Measurements from ENCODE around the gene CERCAM. TPM values are rescaled to one million over a fixed set of nuclear protein-coding genes. Genes with fewer than 3 reads are reported as not detected.

CERCAM gene, protein sequence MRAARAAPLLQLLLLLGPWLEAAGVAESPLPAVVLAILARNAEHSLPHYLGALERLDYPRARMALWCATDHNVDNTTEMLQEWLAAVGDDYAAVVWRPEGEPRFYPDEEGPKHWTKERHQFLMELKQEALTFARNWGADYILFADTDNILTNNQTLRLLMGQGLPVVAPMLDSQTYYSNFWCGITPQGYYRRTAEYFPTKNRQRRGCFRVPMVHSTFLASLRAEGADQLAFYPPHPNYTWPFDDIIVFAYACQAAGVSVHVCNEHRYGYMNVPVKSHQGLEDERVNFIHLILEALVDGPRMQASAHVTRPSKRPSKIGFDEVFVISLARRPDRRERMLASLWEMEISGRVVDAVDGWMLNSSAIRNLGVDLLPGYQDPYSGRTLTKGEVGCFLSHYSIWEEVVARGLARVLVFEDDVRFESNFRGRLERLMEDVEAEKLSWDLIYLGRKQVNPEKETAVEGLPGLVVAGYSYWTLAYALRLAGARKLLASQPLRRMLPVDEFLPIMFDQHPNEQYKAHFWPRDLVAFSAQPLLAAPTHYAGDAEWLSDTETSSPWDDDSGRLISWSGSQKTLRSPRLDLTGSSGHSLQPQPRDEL
- total RNA-seq (2014; rRNA removed; shearing (Covaris generic)): 12.6 and 15.5 TPM in 2 replicates

DNA sequence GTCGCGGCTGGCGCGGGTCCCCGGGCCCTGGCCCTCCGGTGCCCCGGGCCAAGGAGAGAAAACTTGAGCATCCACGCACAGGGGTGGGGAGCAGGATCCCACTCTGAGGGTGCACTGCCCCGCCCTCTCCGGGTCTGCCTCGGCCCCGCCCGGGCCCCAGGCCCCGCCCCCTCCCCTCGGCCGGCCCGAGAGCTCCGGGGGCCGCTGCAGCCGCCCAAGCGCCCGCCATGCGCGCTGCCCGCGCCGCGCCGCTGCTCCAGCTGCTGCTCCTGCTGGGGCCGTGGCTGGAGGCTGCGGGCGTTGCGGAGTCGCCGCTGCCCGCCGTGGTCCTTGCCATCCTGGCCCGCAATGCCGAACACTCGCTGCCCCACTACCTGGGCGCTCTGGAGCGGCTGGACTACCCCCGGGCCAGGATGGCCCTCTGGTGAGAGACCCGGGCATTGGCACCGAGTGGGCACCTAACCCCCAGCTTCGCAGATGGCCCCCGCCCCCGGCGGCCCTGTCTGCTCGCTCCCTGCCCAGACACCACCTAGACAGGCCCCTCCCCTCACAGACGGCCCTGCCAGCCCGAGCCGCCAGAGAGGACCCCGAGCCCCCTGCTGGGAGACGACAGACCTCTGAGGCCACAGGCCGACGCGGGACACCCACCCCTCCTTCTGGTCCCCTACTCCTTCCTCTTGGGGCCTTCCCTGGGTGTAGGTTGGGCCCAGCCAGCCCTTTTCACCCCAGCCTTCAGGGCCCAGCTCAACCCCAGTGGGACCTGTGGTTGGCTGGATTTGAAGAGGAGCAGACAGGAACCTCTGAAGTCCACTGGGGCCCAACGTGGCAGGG is at the start of gene CERCAM:
TSS of gene CERCAM (plus strand) at position 207 of the 831 bp plus-strand sequence. CDS start at position 228, 21 bp downstream.
- Histone ChIP-seq H3K36me3 (replicated peaks; ENCODE audit: control insufficient read depth, insufficient read depth, low read length) (no peaks in the 10 kb centered on the region), H3K27me3 (ENCODE audit: control insufficient read depth, insufficient read depth, low read length) (peaks cover 33% of the 10 kb centered on the region), H3K4me3 (ENCODE audit: insufficient read depth, low read depth, low read length) (peak within 1 kb of the TSS; percentile 78)
- peak; percentile 96 for DNase-seq

DNA sequence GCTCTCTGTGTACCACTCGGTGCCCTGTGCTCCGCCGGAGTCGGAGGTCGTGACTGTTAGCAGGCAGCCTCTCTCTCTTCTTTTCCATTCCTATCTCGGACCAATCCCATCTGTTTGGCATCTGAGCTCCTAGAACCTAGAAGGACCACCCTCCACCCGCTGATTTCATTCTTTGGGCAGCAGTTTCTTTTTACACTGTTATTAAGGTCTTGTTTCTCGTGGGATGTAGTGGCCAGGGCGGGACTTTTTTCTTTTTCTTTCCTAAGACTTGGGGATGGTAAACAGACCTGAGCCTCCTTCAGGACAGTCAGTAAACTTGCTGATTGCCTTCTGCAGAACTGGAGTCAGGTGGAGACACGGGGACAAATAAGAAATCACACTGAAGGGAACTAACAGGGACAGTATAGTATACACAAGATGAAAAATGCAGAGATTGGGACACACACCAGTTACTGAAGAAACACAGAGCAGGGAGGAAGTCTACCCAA is 49.0 kb upstream of the CERCAM start:
- H3K27me3 ChIP-seq (ENCODE audit: control insufficient read depth, insufficient read depth, low read length): peaks cover 4% of the 10 kb centered on the region
- DNase-seq: no peak
- H3K36me3 ChIP-seq (replicated peaks; ENCODE audit: control insufficient read depth, insufficient read depth, low read length): no peaks in the 10 kb centered on the region
- H3K4me3 ChIP-seq (ENCODE audit: insufficient read depth, low read depth, low read length): peak overlapping the region; percentile 61

DNA sequence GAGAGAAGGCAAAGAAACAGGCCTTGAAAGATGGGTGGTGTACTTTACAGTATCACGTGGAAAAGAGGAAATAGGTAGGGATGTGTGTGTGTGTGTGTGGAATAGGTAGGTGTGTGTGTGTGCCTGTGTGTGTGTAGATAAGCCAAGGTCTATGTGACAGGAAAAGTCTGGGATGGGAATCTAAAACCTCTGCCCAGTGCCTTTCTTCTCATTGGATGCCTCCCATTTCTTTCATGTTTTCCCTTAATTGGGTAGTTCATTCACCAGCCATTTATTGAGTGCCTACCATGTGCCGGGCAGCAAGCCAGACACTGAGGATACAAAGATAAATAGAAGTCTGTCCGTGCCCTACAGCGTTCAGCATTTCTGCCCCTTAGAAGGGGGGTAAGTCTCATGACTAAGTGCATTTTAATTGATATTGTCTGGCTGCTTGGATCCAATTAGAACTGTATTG is 48.4 kb upstream of the CERCAM start:
- DNase-seq: no peak
- H3K36me3 ChIP-seq (replicated peaks; ENCODE audit: control insufficient read depth, insufficient read depth, low read length): no peaks in the 10 kb centered on the region
- peak overlapping the region; percentile 61 for H3K4me3 ChIP-seq (ENCODE audit: insufficient read depth, low read depth, low read length)
- no peaks in the 10 kb centered on the region; the same call in 1 of the 2 replicates for H3K27me3 ChIP-seq (ENCODE audit: control insufficient read depth, insufficient read depth, low read length)

DNA sequence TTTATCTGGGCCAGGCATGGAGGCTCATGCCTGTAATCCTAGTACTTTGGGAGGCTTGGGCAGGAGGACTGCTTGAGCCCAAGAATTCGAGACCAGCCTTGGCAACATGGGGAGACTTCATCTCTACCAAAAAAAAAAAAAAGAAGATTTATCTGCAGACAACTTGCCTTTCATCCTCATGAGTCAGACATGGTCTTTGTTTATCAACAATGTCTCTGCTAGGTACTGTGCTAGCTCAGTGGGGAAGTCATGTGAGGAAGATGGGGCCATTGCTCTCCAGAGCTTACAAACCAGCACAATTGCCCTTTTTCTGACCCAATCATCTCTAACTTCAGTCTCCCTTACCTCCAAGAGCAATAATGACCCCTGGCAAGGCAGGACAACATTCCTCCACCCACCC is 47.9 kb upstream of the CERCAM start:
- H3K4me3 ChIP-seq (ENCODE audit: insufficient read depth, low read depth, low read length): no peak overlapping the region
- no peaks in the 10 kb centered on the region for H3K36me3 ChIP-seq (replicated peaks; ENCODE audit: control insufficient read depth, insufficient read depth, low read length)
- H3K27me3 ChIP-seq (ENCODE audit: control insufficient read depth, insufficient read depth, low read length): no peaks in the 10 kb centered on the region; the same call in 1 of the 2 replicates
- no peak for DNase-seq

DNA sequence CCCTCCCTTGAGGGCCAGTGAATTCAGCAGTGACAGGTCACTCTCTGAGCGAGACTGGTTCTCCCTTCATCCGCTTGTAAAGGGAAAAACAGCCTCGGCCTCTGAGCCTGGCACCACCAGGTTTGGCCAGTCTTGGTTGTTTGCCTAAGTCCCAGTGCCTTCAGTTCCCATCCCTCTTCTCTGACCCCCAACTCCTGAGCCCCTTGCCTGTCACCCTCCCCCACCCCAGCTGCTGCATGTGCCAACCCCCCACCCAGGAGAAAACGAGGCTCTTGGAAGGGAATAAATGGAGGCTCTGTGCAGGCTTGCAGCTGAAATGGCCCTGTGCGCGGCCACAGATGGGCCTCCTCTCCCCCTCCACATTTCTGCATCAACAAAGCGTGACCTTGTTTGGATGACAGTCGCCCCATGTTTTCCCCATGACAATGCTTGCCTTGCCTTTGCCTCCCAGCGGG is 46.4 kb upstream of the CERCAM start:
- H3K36me3 ChIP-seq (replicated peaks; ENCODE audit: control insufficient read depth, insufficient read depth, low read length): peaks cover 2% of the 10 kb centered on the region; the same call in 1 of the 2 replicates
- H3K4me3 ChIP-seq (ENCODE audit: insufficient read depth, low read depth, low read length): no peak overlapping the region
- H3K27me3 ChIP-seq (ENCODE audit: control insufficient read depth, insufficient read depth, low read length): no peaks in the 10 kb centered on the region
- DNase-seq: no peak

DNA sequence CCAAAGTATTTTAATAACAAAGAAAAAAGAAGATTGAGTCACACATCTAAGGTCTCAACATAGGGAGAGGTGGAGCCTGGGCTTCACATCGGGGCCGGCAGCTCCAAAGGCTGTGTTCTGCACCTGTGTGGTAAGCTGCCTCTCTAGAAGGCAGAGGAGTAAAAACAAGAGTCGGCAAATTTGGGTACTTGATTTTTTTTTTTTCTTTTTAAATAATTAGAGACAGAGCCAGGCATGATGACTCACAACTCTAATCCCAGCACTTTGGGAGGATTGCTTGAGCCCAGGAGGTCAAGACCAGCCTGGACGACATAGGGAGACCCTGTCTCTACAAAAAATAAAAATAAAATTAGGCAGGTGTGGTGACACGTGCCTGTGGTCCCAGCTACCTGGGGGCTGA is 44.8 kb upstream of the CERCAM start:
- peaks cover 2% of the 10 kb centered on the region; the same call in 1 of the 2 replicates for H3K36me3 ChIP-seq (replicated peaks; ENCODE audit: control insufficient read depth, insufficient read depth, low read length)
- no peak overlapping the region for H3K4me3 ChIP-seq (ENCODE audit: insufficient read depth, low read depth, low read length)
- H3K27me3 ChIP-seq (ENCODE audit: control insufficient read depth, insufficient read depth, low read length): no peaks in the 10 kb centered on the region
- no peak for DNase-seq

DNA sequence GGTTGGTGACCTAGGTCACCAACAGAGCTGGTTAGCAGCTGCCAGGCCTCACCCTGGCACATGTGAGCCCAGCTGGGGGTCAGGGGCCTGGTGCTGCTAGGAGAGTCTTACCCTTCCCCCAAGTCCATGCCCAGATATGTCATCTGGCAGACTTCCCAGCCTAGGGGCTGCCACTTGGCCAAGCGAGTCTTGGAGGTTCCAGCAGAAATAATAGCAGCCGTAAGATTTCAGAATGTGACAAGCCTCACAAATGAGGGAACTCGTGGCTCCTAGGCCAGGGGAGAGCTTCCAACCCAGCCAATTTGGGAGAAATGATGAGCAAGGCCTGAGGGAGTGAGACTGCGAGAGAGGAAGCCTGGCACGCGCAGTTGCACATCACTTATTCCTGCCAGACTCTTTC is 38.4 kb upstream of the CERCAM start:
- DNase-seq: no peak
- H3K4me3 ChIP-seq (ENCODE audit: insufficient read depth, low read depth, low read length): no peak overlapping the region
- peaks cover 19% of the 10 kb centered on the region for H3K27me3 ChIP-seq (ENCODE audit: control insufficient read depth, insufficient read depth, low read length)
- H3K36me3 ChIP-seq (replicated peaks; ENCODE audit: control insufficient read depth, insufficient read depth, low read length): peaks cover 2% of the 10 kb centered on the region

DNA sequence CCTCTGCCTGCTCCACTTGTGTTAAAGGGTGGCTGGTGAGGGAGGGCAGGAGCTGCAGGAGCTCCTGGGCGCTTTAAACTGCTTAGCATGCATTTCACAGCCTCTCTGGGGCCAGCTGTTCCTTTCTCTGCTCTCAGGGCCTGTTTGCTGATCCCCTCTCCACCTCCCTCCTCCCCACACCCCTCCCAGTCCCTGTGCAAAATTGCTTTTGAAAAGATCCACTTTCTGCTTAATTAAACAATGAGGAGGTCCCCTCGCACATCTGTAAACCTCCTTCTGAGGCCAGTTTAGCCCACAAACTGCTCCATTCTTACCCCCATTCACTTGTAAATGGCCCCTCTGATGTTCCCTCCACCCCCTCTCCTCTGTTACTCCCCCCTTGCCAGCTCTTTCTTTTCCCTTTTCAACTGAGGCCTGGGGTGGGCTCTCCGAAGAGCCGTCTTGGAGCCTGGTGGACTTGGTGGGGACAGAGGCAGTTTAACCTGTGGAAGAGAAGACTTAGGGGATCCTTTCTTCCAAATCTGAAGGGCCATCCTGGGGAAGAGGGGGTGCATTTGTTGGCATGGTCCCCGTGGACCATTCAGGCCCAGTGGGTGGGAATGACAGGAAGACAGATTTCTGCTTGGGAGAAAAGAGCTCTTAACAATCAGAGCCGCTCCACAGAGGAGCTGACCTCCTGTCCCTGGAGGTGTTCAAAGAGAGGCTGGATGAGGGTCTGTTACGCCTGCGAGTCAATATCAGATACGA is 37.5 kb upstream of the CERCAM start:
- Histone ChIP-seq H3K4me3 (ENCODE audit: insufficient read depth, low read depth, low read length) (no peak overlapping the region), H3K36me3 (replicated peaks; ENCODE audit: control insufficient read depth, insufficient read depth, low read length) (peaks cover under 1% of the 10 kb centered on the region), H3K27me3 (ENCODE audit: control insufficient read depth, insufficient read depth, low read length) (peaks cover 19% of the 10 kb centered on the region)
- DNase-seq: peak; percentile 90

DNA sequence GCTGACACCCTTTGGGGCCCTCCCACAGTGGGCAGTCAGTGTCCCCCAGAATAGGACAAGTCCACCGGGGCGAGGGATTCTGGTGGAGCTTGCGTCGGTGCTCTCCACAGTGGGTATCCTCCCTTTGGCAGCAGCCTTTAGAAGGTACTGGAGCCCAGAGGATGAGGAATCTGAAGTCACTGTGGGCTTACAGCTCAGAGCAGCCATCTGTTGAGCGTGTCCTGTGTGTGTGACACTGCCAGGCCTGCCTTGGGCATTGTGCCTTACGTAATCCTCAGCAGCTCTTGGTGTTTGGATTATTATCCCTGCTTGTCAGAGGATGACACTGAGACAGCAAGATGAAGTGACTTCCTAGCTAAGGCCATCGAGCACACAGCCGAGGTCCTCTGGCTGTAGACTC is 36.9 kb upstream of the CERCAM start:
- H3K36me3 ChIP-seq (replicated peaks; ENCODE audit: control insufficient read depth, insufficient read depth, low read length): peaks cover 3% of the 10 kb centered on the region
- peaks cover 23% of the 10 kb centered on the region for H3K27me3 ChIP-seq (ENCODE audit: control insufficient read depth, insufficient read depth, low read length)
- DNase-seq: peak; percentile 39
- no peak overlapping the region for H3K4me3 ChIP-seq (ENCODE audit: insufficient read depth, low read depth, low read length)

DNA sequence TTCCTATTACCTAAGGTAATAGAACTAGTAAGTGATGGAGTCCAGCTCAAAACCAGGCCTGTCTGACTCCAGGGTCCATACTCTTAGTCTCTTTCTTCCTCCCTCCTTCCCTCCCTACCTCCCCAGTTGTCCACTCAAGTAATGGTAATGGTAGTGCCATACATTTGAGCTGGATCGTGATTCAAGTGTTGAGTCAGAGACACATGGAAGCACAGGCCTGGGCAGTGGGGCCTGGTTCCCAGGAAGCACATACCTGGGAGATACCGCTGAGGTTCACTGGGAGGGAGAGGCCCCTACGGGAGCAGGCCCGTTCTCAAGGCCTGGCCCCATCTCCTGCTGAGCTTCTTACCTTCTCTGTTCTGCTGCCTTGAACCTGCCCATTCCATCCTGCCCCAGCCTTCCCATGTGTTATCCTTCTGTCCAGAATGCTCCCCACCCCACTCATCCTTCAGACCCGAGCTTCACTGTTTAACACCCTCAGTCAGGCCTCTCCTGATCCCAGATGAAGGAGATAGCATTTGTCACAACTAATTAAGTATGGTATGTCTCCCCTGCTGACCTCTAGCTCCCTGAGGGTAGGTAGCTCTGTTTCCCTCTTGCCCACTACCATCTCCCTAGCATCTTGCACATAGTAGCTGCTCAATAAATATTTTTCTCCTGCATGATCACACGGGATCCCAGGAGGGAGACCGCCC is 35.7 kb upstream of the CERCAM start:
- peak; percentile 31 for DNase-seq
- peaks cover 32% of the 10 kb centered on the region for H3K27me3 ChIP-seq (ENCODE audit: control insufficient read depth, insufficient read depth, low read length)
- H3K4me3 ChIP-seq (ENCODE audit: insufficient read depth, low read depth, low read length): no peak overlapping the region
- peaks cover 3% of the 10 kb centered on the region for H3K36me3 ChIP-seq (replicated peaks; ENCODE audit: control insufficient read depth, insufficient read depth, low read length)

DNA sequence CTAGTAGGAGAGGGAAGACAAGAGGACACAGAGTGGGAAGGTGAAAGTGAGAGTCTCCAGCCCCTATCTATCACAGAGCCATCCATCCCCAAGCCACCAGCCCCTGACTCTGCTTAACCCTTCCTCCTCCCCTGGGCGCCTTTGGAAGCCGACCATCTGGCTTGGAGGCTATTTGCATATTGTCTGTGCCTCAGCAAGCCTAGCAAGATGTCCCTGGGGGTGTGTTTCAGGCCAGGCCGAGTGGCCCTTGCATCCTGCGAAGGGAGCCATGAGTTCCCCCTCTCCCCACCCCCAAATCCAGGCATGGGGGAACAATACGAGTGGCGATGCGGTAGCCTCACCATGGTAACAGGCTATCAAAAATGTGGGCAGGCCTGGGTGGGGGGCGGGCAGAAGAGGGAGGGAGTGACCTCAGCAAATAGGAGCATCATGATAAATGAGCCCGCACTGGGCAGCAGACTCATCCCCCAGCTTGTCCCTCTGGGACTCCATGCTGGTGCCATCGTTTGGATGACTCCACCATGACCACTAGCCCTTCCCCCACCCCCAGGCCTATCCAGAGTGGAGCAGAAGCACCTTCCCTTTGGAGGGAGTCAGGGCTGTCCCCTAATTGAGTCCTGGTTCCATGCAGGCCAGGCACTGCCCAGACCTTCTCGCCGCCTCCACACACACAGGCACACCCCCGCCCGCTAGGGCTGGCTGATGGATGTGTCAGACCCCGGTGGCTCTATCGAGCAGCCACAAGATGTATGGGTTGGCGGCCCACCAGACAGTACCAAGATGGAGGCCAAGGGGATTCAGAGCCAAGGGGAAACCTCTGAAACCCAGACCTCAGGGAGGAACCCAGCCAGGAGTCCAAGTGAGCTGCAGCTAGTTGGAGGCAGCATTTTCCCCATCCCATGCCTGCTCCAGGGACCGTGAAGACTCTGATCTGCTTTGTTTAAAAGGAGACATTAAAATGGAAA is 34.9 kb upstream of the CERCAM start:
- H3K36me3 ChIP-seq (replicated peaks; ENCODE audit: control insufficient read depth, insufficient read depth, low read length): peaks cover 3% of the 10 kb centered on the region
- H3K4me3 ChIP-seq (ENCODE audit: insufficient read depth, low read depth, low read length): no peak overlapping the region
- DNase-seq: peak; percentile 78
- peaks cover 40% of the 10 kb centered on the region for H3K27me3 ChIP-seq (ENCODE audit: control insufficient read depth, insufficient read depth, low read length)

DNA sequence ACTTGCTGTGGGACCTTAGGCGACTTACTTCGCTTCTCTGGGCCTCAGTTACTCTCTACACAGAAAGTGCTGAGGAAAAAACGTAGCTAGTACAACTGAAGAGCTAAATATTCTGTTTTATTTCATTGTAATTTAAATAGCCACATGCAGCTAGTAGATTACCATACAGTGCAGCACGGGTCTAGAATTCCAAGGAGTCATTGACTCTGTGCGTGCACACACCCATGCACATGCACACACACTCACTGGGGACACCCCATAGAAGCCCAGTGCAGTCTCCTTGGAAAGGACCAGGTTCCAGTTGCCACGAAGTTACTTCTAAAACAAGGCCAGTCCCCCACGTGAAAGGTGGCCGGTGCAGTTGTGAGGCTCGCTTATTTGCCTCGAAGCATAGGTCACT is 32.5 kb upstream of the CERCAM start:
- peaks cover 3% of the 10 kb centered on the region for H3K36me3 ChIP-seq (replicated peaks; ENCODE audit: control insufficient read depth, insufficient read depth, low read length)
- no peak overlapping the region for H3K4me3 ChIP-seq (ENCODE audit: insufficient read depth, low read depth, low read length)
- no peak for DNase-seq
- H3K27me3 ChIP-seq (ENCODE audit: control insufficient read depth, insufficient read depth, low read length): peaks cover 63% of the 10 kb centered on the region

Measured in H7 (cell line).